Measurements from ENCODE around the gene GIMD1.

GRCh38 chr4:106312377-106312776 is 56.2 kb downstream of the GIMD1 start:
- TF ChIP-seq, protein P1, sequence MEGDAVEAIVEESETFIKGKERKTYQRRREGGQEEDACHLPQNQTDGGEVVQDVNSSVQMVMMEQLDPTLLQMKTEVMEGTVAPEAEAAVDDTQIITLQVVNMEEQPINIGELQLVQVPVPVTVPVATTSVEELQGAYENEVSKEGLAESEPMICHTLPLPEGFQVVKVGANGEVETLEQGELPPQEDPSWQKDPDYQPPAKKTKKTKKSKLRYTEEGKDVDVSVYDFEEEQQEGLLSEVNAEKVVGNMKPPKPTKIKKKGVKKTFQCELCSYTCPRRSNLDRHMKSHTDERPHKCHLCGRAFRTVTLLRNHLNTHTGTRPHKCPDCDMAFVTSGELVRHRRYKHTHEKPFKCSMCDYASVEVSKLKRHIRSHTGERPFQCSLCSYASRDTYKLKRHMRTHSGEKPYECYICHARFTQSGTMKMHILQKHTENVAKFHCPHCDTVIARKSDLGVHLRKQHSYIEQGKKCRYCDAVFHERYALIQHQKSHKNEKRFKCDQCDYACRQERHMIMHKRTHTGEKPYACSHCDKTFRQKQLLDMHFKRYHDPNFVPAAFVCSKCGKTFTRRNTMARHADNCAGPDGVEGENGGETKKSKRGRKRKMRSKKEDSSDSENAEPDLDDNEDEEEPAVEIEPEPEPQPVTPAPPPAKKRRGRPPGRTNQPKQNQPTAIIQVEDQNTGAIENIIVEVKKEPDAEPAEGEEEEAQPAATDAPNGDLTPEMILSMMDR (IDR thresholded peaks at IDR 0.05) = no peak
- TF ChIP-seq POLR2A (IDR thresholded peaks at IDR 0.05) = no peak
